HuH-7 (cell line): ENCODE data around the gene DPEP2.
"Not testable (repeated sequence)": the region's sequence is repeated elsewhere in the genome, so short reads cannot be mapped to it uniquely, and the experiment has no call there.

ENCODE experiments used
- DNase-seq: peaks from one replicate; pipeline ENCODE4 v3.0.0; 2011; ENCODE audit warnings: low spot score

DPEP2 gene

GRCh38 chr16:68005211-68005610, 5.9 kb upstream of the DPEP2 start:
- no peak for DNase-seq

DNA sequence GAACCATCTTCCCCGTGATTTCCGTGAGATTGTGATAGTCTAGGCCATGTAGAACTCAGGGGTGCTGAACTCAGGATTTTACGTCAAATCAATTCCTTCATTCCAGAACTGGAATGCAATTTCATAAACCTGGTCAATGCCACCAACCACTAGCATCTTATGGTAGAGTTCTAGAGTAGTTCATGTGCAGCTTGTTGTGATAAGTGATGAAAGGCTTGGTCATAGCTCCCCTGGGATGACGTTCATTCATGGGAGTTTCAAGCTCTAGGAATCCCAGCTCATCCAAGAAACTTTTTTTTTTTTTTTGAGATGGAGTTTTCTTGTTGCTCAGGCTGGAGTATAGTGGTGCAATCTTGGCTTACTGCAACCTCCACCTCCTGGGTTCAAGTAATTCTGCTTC, 3.7 kb upstream of the DPEP2 start:
- DNase-seq = no peak

GRCh38 chr16:68000450-68000849, 1.2 kb upstream of the DPEP2 start:
- DNase-seq = no peak

DNA sequence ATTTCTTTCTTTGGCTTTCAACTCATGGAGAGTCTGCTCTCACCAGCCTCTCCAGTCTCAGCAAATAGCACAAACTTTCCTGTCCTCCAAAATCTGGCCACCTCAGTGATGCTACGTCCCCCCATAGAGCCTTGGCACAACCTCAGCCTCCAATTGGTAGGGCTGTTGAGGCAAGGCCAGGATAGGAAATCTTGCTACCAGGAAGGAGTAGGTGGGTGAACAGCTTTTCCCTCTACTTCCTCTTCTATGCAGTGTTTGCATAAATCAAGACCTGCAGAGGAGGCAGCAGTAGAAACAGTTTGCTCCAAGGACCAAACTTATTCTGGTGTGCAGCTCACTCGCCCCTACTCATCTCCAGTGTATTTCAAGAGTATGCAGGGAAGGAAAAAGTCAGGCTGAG, 701 bp upstream of the DPEP2 start:
- no peak for DNase-seq

DNA sequence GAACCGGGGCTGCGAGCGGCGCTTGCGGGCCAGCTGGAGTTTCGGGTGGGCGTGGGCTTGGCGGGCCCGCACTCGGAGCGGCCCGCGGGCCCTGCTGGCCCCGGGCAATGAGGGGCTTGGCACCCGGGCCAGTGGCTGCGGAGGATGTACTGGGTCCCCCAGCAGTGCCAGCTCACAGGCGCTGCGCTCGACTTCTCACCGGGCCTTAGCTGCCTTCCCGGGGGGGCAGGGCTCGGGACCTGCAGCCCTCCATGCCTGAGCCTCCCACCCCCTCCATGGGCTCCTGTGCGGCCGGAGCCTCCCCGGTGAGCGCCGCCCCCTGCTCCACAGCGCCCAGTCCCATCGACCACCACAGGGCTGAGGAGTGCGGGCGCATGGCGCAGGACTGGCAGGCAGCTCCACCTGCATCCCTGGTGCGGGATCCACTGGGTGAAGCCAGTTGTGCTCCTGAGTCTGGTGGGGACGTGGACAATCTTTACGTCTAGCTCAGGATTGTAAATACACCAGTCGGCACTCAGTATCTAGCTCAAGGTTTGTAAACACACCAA, 979 bp downstream of the DPEP2 start:
- DNase-seq = not testable (repeated sequence)

GRCh38 chr16:67996666-67997065, 2.6 kb downstream of the DPEP2 start:
- no peak for DNase-seq

DNA sequence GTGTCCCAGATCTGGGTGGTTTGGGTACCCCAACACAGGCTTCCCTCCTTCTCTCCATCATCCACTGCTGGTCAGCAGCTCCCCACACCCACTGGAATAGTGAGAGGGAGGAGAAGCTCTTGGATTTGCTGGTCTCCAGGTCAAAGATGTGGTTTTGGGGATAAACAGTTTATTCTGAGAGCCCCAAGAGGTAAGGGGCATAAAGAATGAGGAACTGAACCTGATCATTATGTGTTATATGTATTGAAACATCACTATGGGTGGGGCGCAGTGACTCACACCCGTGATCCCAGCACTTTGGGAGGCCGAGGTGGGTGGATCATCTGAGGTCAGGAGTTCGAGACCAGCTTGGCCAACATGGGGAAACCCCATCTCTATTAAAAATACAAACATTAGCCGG, 3.9 kb downstream of the DPEP2 start:
- DNase-seq = no peak

- not testable (repeated sequence) for DNase-seq
Measured at GRCh38 chr16:67994040-67994408, 5.3 kb downstream of the DPEP2 start.

DNA sequence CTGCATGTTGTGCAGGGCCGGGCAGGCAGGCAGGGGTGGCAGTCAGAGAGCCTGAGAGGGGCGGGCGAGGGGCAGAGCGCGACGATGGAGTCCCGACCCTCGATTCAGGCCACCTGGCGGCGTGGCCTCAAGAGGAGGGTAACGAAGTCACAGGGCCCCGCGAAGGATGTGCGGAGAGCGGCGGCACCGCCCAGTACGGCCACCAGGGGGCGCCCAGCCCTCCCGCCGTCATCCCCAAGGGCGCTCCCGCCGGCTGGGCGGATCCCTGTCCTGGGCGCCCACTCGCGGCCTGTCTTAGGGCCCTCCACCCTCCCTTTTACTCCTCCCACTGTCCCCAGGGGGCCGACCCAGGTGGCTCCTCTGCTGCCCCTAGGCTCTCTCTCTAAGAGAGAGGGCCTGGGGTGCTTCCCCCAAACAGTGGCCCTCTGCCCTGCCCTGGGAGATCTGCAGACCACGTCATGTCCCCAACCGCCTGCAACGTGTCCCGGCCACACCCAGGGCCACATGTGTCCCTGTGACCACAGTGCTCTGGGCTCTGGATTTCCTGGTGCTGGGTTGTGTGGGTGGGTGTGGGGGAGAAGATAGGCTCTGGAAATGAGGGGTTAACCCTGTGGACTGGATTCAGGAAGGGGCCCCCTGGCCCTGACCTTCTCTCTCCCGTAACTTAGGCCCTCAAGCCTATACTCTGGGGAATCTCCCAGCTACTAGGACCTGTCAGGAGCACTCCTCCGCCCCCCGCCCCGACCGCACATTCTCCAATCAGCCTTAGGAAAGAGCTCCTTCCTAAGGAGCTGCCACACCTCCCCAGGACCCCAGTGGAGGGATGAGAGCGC, 5.9 kb downstream of the DPEP2 start:
- peak; percentile 95 for DNase-seq

GRCh38 chr16:67992661-67993206, 6.5 kb downstream of the DPEP2 start:
- DNase-seq = no peak

DNA sequence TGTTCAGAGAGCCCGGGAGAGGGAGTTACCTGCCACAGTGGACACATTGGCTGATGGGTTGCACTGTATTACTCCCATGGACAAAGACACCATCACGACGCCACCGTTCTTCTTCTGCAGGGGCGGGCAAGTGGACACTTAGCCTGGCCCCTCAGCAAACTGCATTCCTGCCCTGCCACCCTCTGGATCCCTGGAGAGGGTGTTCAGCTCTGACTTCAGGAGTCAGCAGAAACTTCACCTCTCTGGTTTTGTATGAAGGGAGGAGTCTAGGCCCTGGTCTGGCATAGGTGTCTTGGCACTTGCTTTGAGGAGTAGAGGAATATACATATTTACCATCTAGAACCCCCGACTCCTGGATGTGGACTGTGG, 9.3 kb downstream of the DPEP2 start:
- DNase-seq = no peak

GRCh38 chr16:67989322-67990017, 9.8 kb downstream of the DPEP2 start:
- no peak for DNase-seq

GRCh38 chr16:67988675-67989074, 10.6 kb downstream of the DPEP2 start:
- DNase-seq = no peak

- no peak for DNase-seq
Measured at GRCh38 chr16:67987460-67988160, 11.7 kb downstream of the DPEP2 start.

DNA sequence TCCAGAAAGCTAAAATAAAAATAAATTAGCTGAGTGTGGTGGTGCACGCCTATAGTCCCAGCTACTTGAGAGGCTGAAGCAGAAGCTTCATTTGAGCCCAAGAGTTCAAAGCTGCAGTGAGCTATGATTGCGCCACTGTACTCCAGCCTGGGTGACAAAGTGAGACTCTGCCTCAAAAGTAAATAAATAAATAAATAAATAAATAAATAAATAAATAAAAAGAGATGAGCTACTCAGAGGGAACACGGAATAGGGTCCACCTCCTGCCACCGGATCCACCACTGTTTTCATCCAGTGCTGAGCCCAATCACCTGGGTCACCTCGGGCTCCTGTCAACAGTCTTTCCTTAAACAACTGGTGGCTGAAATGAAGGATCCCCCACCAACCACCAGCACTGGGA, 12.3 kb downstream of the DPEP2 start:
- no peak for DNase-seq

DNA sequence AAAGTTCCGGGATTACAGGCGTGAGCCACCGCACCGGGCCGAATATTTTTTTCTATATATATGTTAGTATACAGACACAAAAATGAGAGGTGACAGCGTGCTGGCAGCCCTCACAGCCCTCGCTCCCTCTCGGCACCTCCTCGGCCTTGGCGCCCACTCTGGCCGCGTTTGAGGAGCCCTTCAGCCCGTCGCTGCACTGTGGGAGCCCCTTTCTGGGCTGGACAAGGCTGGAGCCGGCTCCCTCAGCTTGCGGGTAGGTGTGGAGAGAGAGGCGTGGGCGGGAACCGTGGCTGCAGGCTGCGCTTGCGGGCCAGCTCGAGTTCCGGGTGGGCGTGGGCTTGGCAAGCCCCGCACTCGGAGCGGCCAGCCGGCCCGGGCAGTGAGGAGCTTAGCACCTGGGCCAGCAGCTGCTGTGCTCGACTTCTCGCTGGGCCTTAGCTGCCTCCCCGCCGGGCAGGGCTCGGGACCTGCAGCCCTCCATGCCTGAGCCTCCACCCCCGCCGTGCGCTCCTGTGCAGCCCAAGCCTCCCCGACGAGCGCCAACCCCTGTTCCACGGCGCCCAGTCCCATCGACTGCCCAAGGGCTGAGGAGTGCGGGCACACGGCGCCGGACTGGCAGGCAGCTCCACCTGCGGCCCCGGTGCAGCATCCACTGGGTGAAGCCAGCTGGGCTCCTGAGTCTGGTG, 17.1 kb downstream of the DPEP2 start:
- DNase-seq = no peak

- no peak for DNase-seq
Measured at GRCh38 chr16:67979955-67980678, 19.2 kb downstream of the DPEP2 start, which contains the start of gene DPEP3. Gene DPEP3, minus strand, starts transcription at chr16:67980499. Its CDS starts 119 bp downstream, at chr16:67980380.

GRCh38 chr16:67977469-67978227, 21.6 kb downstream of the DPEP2 start:
- no peak for DNase-seq

DNA sequence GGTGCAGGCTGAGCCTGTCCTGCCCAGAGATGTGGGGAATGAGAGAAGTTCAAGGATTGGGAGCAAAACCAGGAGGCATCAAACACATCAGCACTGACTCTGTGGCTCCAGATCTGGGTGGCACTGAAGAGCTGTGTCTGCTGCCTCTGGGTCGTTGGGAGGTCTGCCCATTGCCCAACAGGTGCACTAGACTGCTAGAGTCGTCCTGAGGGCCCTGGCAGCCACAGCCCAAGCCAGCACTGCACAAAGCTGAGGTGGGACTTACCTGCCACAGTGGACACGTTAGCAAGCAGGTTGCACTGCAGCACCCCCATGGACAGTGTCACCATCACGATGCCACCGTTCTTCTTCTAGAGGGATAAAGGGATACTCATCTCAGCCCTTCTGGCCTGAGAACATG, 22.3 kb downstream of the DPEP2 start:
- no peak for DNase-seq

- no peak for DNase-seq
Measured at GRCh38 chr16:67976205-67976604, 23.1 kb downstream of the DPEP2 start.
